GM23338 (cell line): ENCODE measurements around the gene CST9. TPM values are rescaled to one million over a fixed set of nuclear protein-coding genes. Genes with fewer than 3 reads are reported as not detected.

ENCODE experiments used
- ATAC-seq: fragments of 200-7000 bp; cut with Tn5 transposase; 3 replicates; pipeline ENCODE4 v1.9.1; 2020
- DNase-seq: peaks from one replicate; pipeline ENCODE4 v3.0.0-alpha.2; 2015; ENCODE audit warnings: low spot score
- H2AFZ ChIP-seq: fragments of 200-600 bp; sonication (generic); 2 replicates; pipeline ENCODE4 v1.8.0; 2016; ENCODE audit warnings: antibody characterized with exemption, mild to moderate bottlenecking, moderate library complexity
- H3F3A ChIP-seq: fragments of 200-600 bp; sonication (generic); replicated peaks from 2 replicates; pipeline ENCODE4 v1.8.0; 2017; ENCODE audit warnings: antibody characterized with exemption, mixed run types, low read depth
- H3K27ac ChIP-seq: fragments of 200-600 bp; sonication (generic); 2 replicates; pipeline ENCODE4 v1.6.1; 2016; ENCODE audit warnings: low read depth
- H3K27me3 ChIP-seq: fragments of 200-600 bp; sonication (generic); 2 replicates; pipeline ENCODE4 v1.8.0; 2016; ENCODE audit warnings: mild to moderate bottlenecking, mixed run types, moderate library complexity; ENCODE audit not compliant: insufficient read depth
- H3K36me3 ChIP-seq: fragments of 200-600 bp; sonication (generic); 2 replicates; pipeline ENCODE4 v1.8.0; 2016; ENCODE audit warnings: mild to moderate bottlenecking; ENCODE audit not compliant: insufficient read depth
- H3K4me1 ChIP-seq: fragments of 200-600 bp; sonication (generic); 2 replicates; pipeline ENCODE4 v1.8.0; 2016; ENCODE audit warnings: mild to moderate bottlenecking, moderate library complexity; ENCODE audit not compliant: insufficient read depth
- H3K4me2 ChIP-seq: fragments of 200-600 bp; sonication (generic); 2 replicates; pipeline ENCODE4 v1.7.1; 2017; ENCODE audit warnings: mixed run types
- H3K4me3 ChIP-seq: fragments of 200-600 bp; sonication (generic); 2 replicates; pipeline ENCODE4 v1.6.1; 2016; ENCODE audit warnings: mixed run types
- H3K79me2 ChIP-seq: fragments of 200-600 bp; sonication (generic); replicated peaks from 2 replicates; pipeline ENCODE4 v1.8.0; 2017; ENCODE audit warnings: mild to moderate bottlenecking; ENCODE audit not compliant: insufficient read depth
- H3K9me2 ChIP-seq: fragments of 200-600 bp; sonication (generic); 2 replicates; pipeline ENCODE4 v1.8.0; 2017; ENCODE audit not compliant: insufficient read depth
- H4K20me1 ChIP-seq: fragments of 200-600 bp; sonication (generic); replicated peaks from 2 replicates; pipeline ENCODE4 v1.8.0; 2017; ENCODE audit warnings: mild to moderate bottlenecking; ENCODE audit not compliant: insufficient read depth
- H3K27ac Mint-ChIP-seq: 2 replicates; pipeline ENCODE4 v1.8.0; 2020; ENCODE audit warnings: inconsistent platforms, mild to moderate bottlenecking, moderate library complexity, mixed read lengths
- H3K27me3 Mint-ChIP-seq: 3 replicates; pipeline ENCODE4 v1.8.0; 2022; ENCODE audit warnings: low read depth, mild to moderate bottlenecking, moderate library complexity, mixed read lengths, inconsistent platforms; ENCODE audit not compliant: insufficient read depth, poor library complexity
- H3K36me3 Mint-ChIP-seq: 3 replicates; pipeline ENCODE4 v1.8.0; 2021; ENCODE audit warnings: low read depth, mild to moderate bottlenecking, inconsistent platforms, moderate library complexity, mixed read lengths
- H3K4me1 Mint-ChIP-seq: 3 replicates; pipeline ENCODE4 v1.8.0; 2020; ENCODE audit warnings: mild to moderate bottlenecking, inconsistent platforms, mixed read lengths
- H3K4me3 Mint-ChIP-seq: 3 replicates; pipeline ENCODE4 v1.8.0; 2021; ENCODE audit warnings: moderate library complexity, mild to moderate bottlenecking, inconsistent platforms, mixed read lengths
- H3K9me3 Mint-ChIP-seq: 3 replicates; pipeline ENCODE4 v1.8.0; 2020; ENCODE audit warnings: moderate library complexity, mild to moderate bottlenecking, inconsistent platforms, mixed read lengths
- CREB1 ChIP-seq: fragments of 250-450 bp; sonication (Bioruptor Pico); IDR thresholded peaks from 2 replicates; pipeline ENCODE4 v1.5.0; 2020; ENCODE audit warnings: low read depth, mild to moderate bottlenecking, moderate library complexity
- CTCF ChIP-seq, 2 experiments: fragments of 200-600 bp in 1 of 2; sonication (generic) in 1 of 2; conservative IDR thresholded peaks; 2 replicates each; pipeline versions ENCODE4 v1.5.1 to v1.6.1; 2016 to 2017; ENCODE audit warnings: antibody characterized with exemption in 2 of 2, low read depth in 2 of 2, mild to moderate bottlenecking in 2 of 2, moderate library complexity in 1 of 2
- ETS1 ChIP-seq: IDR thresholded peaks from 2 replicates; pipeline ENCODE4 v1.6.1; 2016; ENCODE audit warnings: antibody characterized with exemption
- EZH2 ChIP-seq: fragments of 200-600 bp; sonication (generic); IDR thresholded peaks from one replicate; pipeline ENCODE4 v1.8.0; 2017; ENCODE audit warnings: antibody characterized with exemption, mild to moderate bottlenecking, low read depth; ENCODE audit not compliant: unreplicated experiment
- EZH2phosphoT487 ChIP-seq: fragments of 200-600 bp; sonication (generic); IDR thresholded peaks from one replicate; pipeline ENCODE4 v1.8.1; 2018; ENCODE audit warnings: antibody characterized with exemption; ENCODE audit not compliant: unreplicated experiment
- JUNB ChIP-seq: IDR thresholded peaks from one replicate; pipeline ENCODE4 v1.6.1; 2016; ENCODE audit warnings: antibody characterized with exemption; ENCODE audit not compliant: unreplicated experiment
- NANOG ChIP-seq: IDR thresholded peaks from 2 replicates; pipeline ENCODE4 v1.6.1; 2016; ENCODE audit warnings: antibody characterized with exemption, borderline replicate concordance
- POLR2AphosphoS5 ChIP-seq: IDR thresholded peaks from 2 replicates; pipeline ENCODE4 v1.6.1; 2016; ENCODE audit warnings: antibody characterized with exemption, low read depth
- STAT1 ChIP-seq: IDR thresholded peaks from one replicate; pipeline ENCODE4 v1.6.1; 2016; ENCODE audit warnings: antibody characterized with exemption; ENCODE audit not compliant: unreplicated experiment
- ZNF114 ChIP-seq: fragments of 250-450 bp; sonication (Bioruptor Pico); IDR thresholded peaks from 2 replicates; pipeline ENCODE4 v1.5.0; 2020; ENCODE audit warnings: mild to moderate bottlenecking, moderate library complexity
- ZNF331 ChIP-seq: fragments of 250-450 bp; sonication (Bioruptor Pico); IDR thresholded peaks from 2 replicates; pipeline ENCODE4 v1.5.0; 2020; ENCODE audit warnings: low read depth, mild to moderate bottlenecking, moderate library complexity
- ZNF462 ChIP-seq: fragments of 250-450 bp; sonication (Bioruptor Pico); IDR thresholded peaks from 2 replicates; pipeline ENCODE4 v1.5.0; 2020; ENCODE audit warnings: mild to moderate bottlenecking, moderate library complexity
- polyA plus RNA-seq: library from polyadenylated mRNA; unstranded; fragments of >200 nt; fragmentation: Nextera tagmentation; extraction: Ambion mirVana; gene quantifications from 2 replicates; pipeline ENCODE4 v1.2.1, GENCODE V29; 2016
- total RNA-seq: library from RNA; depleted of rRNA; stranded (reverse); fragments of >200 nt; shearing (Covaris generic); gene quantifications from 2 replicates; pipeline ENCODE4 v1.2.3, GENCODE V29; 2014

The CST9 gene
- total and polyA plus RNA-seq, 2 experiments from 2014 or later = not detected

GRCh38 chr20:23649242-23649641 lies 43.5 kb upstream of the CST9 start:
- H3K27ac ChIP-seq = no peak overlapping the region
- ATAC-seq (no peak), DNase-seq (no peak)
- H3K4me3 ChIP-seq = no peak overlapping the region
- no peak overlapping the region for H2AFZ ChIP-seq
- H4K20me1 ChIP-seq = no peaks in the 10 kb centered on the region
- H3K36me3 ChIP-seq = no peaks in the 10 kb centered on the region
- H3K79me2 ChIP-seq = no peaks in the 10 kb centered on the region
- H3K27ac Mint-ChIP-seq = no peak overlapping the region
- H3K4me3 Mint-ChIP-seq = no peak overlapping the region
- no peaks in the 10 kb centered on the region; the same call in 1 of the 2 replicates for H3K9me2 ChIP-seq
- no peaks in the 10 kb centered on the region for H3F3A ChIP-seq
- H3K4me1 Mint-ChIP-seq = 0 out of 3 replicates have a peak, but pooled peaks cover 2% of the 10 kb centered on the region
- no peaks in the 10 kb centered on the region for H3K36me3 Mint-ChIP-seq
- H3K9me3 Mint-ChIP-seq = no peaks in the 10 kb centered on the region; the same call in 2 of the 3 replicates
- H3K27me3 ChIP-seq = no peaks in the 10 kb centered on the region
- TF ChIP-seq EZH2 (no peak), POLR2AphosphoS5 (no peak)
- H3K27me3 Mint-ChIP-seq = peaks cover 5% of the 10 kb centered on the region
- no peak overlapping the region for H3K4me2 ChIP-seq
- no peaks in the 10 kb centered on the region for H3K4me1 ChIP-seq

- H3K4me1 Mint-ChIP-seq = peaks cover 2% of the 10 kb centered on the region; the same call in 1 of the 3 replicates
- no peak overlapping the region for H2AFZ ChIP-seq
- no peak overlapping the region for H3K4me3 Mint-ChIP-seq
- H3K9me2 ChIP-seq = no peaks in the 10 kb centered on the region; the same call in 1 of the 2 replicates
- no peaks in the 10 kb centered on the region for H4K20me1 ChIP-seq
- H3K36me3 ChIP-seq = no peaks in the 10 kb centered on the region
- DNase-seq = no peak
- H3K4me3 ChIP-seq = no peak overlapping the region
- no peaks in the 10 kb centered on the region for H3K27me3 ChIP-seq
- H3K4me1 ChIP-seq = no peaks in the 10 kb centered on the region; the same call in 1 of the 2 replicates
- H3K36me3 Mint-ChIP-seq = no peaks in the 10 kb centered on the region
- peaks cover 5% of the 10 kb centered on the region for H3K27me3 Mint-ChIP-seq
- H3K4me2 ChIP-seq = no peak overlapping the region
- H3F3A ChIP-seq = no peaks in the 10 kb centered on the region
- no peak overlapping the region for H3K27ac Mint-ChIP-seq
- H3K9me3 Mint-ChIP-seq = no peaks in the 10 kb centered on the region
- H3K27ac ChIP-seq = no peak overlapping the region
- no peaks in the 10 kb centered on the region for H3K79me2 ChIP-seq
- no peak for ATAC-seq
- TF ChIP-seq ZNF114 (CRISPR knock-in tag) (no peak), ETS1 (no peak), EZH2phosphoT487 (no peak), JUNB (no peak), EZH2 (no peak), ZNF462 (CRISPR knock-in tag) (no peak), NANOG (no peak), POLR2AphosphoS5 (no peak), STAT1 (no peak), ZNF331 (CRISPR knock-in tag) (no peak), CTCF (conservative IDR thresholded peaks at IDR 0.05; ENCODE audit: low read depth in 2 of 2) (no peak), CREB1 (CRISPR knock-in tag) (no peak)
These were observed 41.6 kb upstream of the CST9 start for GRCh38 chr20:23647346-23647745.
